ENCODE measurements around the gene FBRSL1. TPM values are rescaled to one million over a fixed set of nuclear protein-coding genes. Genes with fewer than 3 reads are reported as not detected.

The FBRSL1 gene
- total RNA-seq, 1 experiment from 2014 or later: 96.1 TPM

DNA sequence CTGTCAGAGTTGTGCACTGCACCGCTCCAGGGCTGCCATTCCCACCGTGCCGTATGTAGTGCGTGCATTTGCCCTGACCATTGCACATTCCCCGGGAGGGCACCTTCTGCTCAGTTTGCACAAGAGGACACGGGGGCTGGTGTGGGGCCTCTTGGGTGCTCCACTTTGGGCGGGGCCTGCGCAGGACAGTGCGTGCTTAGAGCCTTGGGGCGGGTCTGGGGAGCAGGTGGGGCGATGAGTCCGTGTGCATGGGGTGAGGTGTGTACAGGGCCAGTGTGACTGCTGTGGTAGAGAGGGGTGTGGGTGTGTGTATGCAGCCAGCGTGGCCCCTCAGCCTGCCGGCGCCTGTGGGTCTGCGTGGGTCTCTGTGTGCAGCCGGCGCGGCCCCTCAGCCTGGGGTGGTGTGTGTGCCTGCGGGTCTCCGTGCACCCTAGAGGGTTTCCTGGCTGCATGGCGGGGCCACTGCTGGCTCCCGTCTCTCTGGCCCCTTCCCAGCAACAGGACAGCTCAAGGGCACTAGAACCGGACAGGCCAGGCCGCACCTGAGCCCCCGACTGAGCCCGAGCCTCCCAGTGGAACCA lies 31.9 kb downstream of the FBRSL1 start:
- BruUV-seq (replicated peaks): no TSS peak
- intact Hi-C loops (cut with micrococcal nuclease; ENCODE audit: unreplicated experiment): loop anchor here (5.0 kb wide), 1 partner anchor 90 kb away; no protein-coding TSS in a partner anchor
- TF ChIP-seq, protein P1, sequence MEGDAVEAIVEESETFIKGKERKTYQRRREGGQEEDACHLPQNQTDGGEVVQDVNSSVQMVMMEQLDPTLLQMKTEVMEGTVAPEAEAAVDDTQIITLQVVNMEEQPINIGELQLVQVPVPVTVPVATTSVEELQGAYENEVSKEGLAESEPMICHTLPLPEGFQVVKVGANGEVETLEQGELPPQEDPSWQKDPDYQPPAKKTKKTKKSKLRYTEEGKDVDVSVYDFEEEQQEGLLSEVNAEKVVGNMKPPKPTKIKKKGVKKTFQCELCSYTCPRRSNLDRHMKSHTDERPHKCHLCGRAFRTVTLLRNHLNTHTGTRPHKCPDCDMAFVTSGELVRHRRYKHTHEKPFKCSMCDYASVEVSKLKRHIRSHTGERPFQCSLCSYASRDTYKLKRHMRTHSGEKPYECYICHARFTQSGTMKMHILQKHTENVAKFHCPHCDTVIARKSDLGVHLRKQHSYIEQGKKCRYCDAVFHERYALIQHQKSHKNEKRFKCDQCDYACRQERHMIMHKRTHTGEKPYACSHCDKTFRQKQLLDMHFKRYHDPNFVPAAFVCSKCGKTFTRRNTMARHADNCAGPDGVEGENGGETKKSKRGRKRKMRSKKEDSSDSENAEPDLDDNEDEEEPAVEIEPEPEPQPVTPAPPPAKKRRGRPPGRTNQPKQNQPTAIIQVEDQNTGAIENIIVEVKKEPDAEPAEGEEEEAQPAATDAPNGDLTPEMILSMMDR (IDR thresholded peaks at IDR 0.05; ENCODE audit: insufficient read depth in 1 of 2, low read depth in 1 of 2, low read length in 1 of 2, severe bottlenecking in 1 of 2, unreplicated experiment in 1 of 2): no peak
- DNase-seq: no peak
- Mint-ChIP-seq H3K27ac (ENCODE audit: unreplicated experiment) (no peak overlapping the region), H3K9me3 (ENCODE audit: unreplicated experiment) (peaks cover 17% of the 10 kb centered on the region), H3K27me3 (ENCODE audit: insufficient read depth, unreplicated experiment) (no peaks in the 10 kb centered on the region), H3K4me1 (ENCODE audit: low read depth, unreplicated experiment) (peaks cover 13% of the 10 kb centered on the region), H3K36me3 (ENCODE audit: insufficient read depth, unreplicated experiment) (peaks cover 23% of the 10 kb centered on the region), H3K4me3 (ENCODE audit: unreplicated experiment) (no peak overlapping the region)
- Histone ChIP-seq H3K4me1 (peaks cover 23% of the 10 kb centered on the region), H3K4me3 (ENCODE audit: low read depth, low read length) (no peak overlapping the region), H3K9me3 (peaks cover 7% of the 10 kb centered on the region; the same call in 1 of the 2 replicates), H3K36me3 (ENCODE audit: control insufficient read depth, insufficient read depth, low read length) (no peaks in the 10 kb centered on the region; the same call in 1 of the 2 replicates), H3K27me3 (replicated peaks; ENCODE audit: control insufficient read depth, insufficient read depth, low read length) (no peaks in the 10 kb centered on the region)
- CTCF ChIA-PET: no interaction called here
- POLR2A ChIA-PET: no interaction called here

DNA sequence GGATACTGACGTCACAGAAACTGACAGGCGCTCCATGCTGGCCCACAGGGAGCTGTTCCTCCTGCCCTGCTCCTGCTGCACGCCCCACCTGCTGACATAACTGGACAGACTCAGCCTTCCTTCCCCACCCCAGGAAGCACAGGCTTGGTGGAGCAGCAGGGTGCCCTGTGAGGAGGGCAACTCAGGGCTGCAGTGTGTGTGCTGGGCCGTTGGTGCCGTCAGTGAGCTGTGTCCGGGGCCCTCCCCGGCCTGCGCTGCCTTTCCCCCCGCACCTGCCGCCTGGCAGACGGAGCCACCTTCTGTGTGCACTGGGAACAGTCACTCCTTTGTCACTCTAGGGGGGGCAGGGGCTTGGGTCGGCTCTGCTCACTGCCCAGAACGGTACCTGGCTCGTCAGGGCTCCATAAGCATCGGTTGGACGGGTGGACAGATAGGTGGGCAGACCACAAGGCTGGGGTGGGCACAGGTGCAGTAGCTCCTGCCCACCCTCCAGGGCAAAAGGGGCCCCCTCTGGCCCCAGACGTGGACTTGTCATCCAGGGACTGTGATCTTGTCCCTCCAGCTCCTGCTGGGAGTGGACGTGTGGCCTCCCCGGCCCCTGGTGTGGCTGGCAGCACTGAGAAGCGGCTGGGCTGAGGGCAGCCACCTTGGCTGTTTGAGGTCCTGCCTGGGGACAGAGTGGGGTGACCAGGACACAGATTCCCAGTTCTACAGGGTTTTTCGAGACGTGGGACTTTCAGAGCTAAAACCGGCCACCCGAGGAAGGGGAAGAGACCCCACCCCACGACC lies 32.8 kb downstream of the FBRSL1 start:
- intact Hi-C loops (cut with micrococcal nuclease; ENCODE audit: unreplicated experiment): loop anchor here (1.0 to 5.0 kb wide), 3 partner anchors 28 to 107 kb away; no protein-coding TSS in a partner anchor
- DNase-seq: no peak
- no peaks in the 10 kb centered on the region for H3K27me3 ChIP-seq (replicated peaks; ENCODE audit: control insufficient read depth, insufficient read depth, low read length)
- POLR2A ChIA-PET: no interaction called here
- H3K27ac Mint-ChIP-seq (ENCODE audit: unreplicated experiment): no peak overlapping the region
- no peaks in the 10 kb centered on the region; the same call in 1 of the 2 replicates for H3K36me3 ChIP-seq (ENCODE audit: control insufficient read depth, insufficient read depth, low read length)
- H3K4me3 ChIP-seq (ENCODE audit: low read depth, low read length): no peak overlapping the region
- H3K9me3 Mint-ChIP-seq (ENCODE audit: unreplicated experiment): peaks cover 17% of the 10 kb centered on the region
- BruUV-seq (replicated peaks): no TSS peak
- no peaks in the 10 kb centered on the region for H3K27me3 Mint-ChIP-seq (ENCODE audit: insufficient read depth, unreplicated experiment)
- peaks cover 4% of the 10 kb centered on the region for H3K4me1 Mint-ChIP-seq (ENCODE audit: low read depth, unreplicated experiment)
- no peak overlapping the region for H3K4me3 Mint-ChIP-seq (ENCODE audit: unreplicated experiment)
- CTCF ChIA-PET: interaction anchor here (0.6 to 1.0 kb wide), 2 partner anchors 107 to 109 kb away, joined by 3 to 7 read pairs; no protein-coding TSS in a partner anchor
- TF ChIP-seq, protein P1 (IDR thresholded peaks at IDR 0.05; ENCODE audit: insufficient read depth in 1 of 2, low read depth in 1 of 2, low read length in 1 of 2, severe bottlenecking in 1 of 2, unreplicated experiment in 1 of 2): no peak
- H3K4me1 ChIP-seq: peaks cover 13% of the 10 kb centered on the region
- peaks cover 23% of the 10 kb centered on the region for H3K36me3 Mint-ChIP-seq (ENCODE audit: insufficient read depth, unreplicated experiment)
- peaks cover 7% of the 10 kb centered on the region; the same call in 1 of the 2 replicates for H3K9me3 ChIP-seq

GRCh38 chr12:132523576-132524331 lies 33.8 kb downstream of the FBRSL1 start:
- intact Hi-C loops (cut with micrococcal nuclease; ENCODE audit: unreplicated experiment): loop anchor here (1.0 to 5.0 kb wide), 3 partner anchors 29 to 108 kb away; no protein-coding TSS in a partner anchor
- peaks cover 16% of the 10 kb centered on the region for H3K36me3 Mint-ChIP-seq (ENCODE audit: insufficient read depth, unreplicated experiment)
- Histone ChIP-seq H3K4me3 (ENCODE audit: low read depth, low read length) (no peak overlapping the region), H3K9me3 (peaks cover 7% of the 10 kb centered on the region; the same call in 1 of the 2 replicates), H3K4me1 (peaks cover 12% of the 10 kb centered on the region), H3K36me3 (ENCODE audit: control insufficient read depth, insufficient read depth, low read length) (no peaks in the 10 kb centered on the region), H3K27me3 (replicated peaks; ENCODE audit: control insufficient read depth, insufficient read depth, low read length) (no peaks in the 10 kb centered on the region)
- H3K9me3 Mint-ChIP-seq (ENCODE audit: unreplicated experiment): peaks cover 7% of the 10 kb centered on the region
- H3K27me3 Mint-ChIP-seq (ENCODE audit: insufficient read depth, unreplicated experiment): no peaks in the 10 kb centered on the region
- no peak overlapping the region for H3K4me3 Mint-ChIP-seq (ENCODE audit: unreplicated experiment)
- ChIA-PET POLR2A (no interaction called here), CTCF (interaction anchor here (0.5 to 1.9 kb wide), 4 partner anchors 84 to 109 kb away, joined by 3 to 25 read pairs (median 5); no protein-coding TSS in a partner anchor)
- H3K4me1 Mint-ChIP-seq (ENCODE audit: low read depth, unreplicated experiment): peaks cover 4% of the 10 kb centered on the region
- no peak overlapping the region for H3K27ac Mint-ChIP-seq (ENCODE audit: unreplicated experiment)
- BruUV-seq (replicated peaks): no TSS peak
- DNase-seq: peak; percentile 61 to 78
- TF ChIP-seq, protein P1 (IDR thresholded peaks at IDR 0.05; ENCODE audit: insufficient read depth in 1 of 2, low read depth in 1 of 2, low read length in 1 of 2, severe bottlenecking in 1 of 2, unreplicated experiment in 1 of 2): peak; percentile 84 to 85

Data from Caco-2 (cell line).